Measurements from ENCODE around the gene ITFG1.

ITFG1 gene

DNA sequence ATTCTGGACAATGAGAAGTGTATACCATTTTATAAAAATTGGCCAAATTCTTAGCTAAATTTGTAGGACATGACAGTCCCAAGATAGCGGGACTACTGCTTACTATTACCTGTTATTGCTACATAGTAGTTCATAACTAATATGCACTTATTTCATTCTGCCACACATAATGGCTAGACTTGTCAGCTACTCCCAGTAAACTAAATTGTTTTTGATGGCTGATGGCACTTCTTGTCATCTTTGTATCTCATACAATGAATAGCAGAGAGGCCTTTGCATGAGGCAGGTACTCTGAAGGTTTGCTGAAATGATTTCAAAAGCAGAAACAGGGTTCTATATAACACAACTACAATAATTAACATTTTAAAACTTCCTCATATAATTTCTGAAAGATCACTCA is 44.0 kb downstream of the ITFG1 start:
- H3K4me2 ChIP-seq (ENCODE audit: low read length): no peak overlapping the region
- H3K27me3 ChIP-seq (ENCODE audit: control insufficient read depth, low read length): no peaks in the 10 kb centered on the region
- H3K4me3 ChIP-seq (ENCODE audit: low read length): no peak overlapping the region
- H3K9me2 ChIP-seq (replicated peaks; ENCODE audit: control insufficient read depth, low read length): no peaks in the 10 kb centered on the region
- H3F3A ChIP-seq (ENCODE audit: control insufficient read depth, insufficient read depth): no peaks in the 10 kb centered on the region
- TF ChIP-seq CTCF (IDR thresholded peaks at IDR 0.05; ENCODE audit: low read depth, low read length, poor library complexity, severe bottlenecking) (no peak), EZH2phosphoT487 (IDR thresholded peaks at IDR 0.05; ENCODE audit: borderline replicate concordance, low read length) (no peak)
- H3K79me2 ChIP-seq (ENCODE audit: control insufficient read depth, low read length): no peaks in the 10 kb centered on the region
- H3K9me3 ChIP-seq (ENCODE audit: control insufficient read depth, insufficient read depth, low read length): no peaks in the 10 kb centered on the region
- no peak overlapping the region for H3K27ac ChIP-seq (ENCODE audit: low read depth, low read length)
- H4K20me1 ChIP-seq (ENCODE audit: control insufficient read depth, insufficient read depth, low read depth, low read length): no peaks in the 10 kb centered on the region
- H3K36me3 ChIP-seq (ENCODE audit: control insufficient read depth, low read length): peaks cover 4% of the 10 kb centered on the region; the same call in 1 of the 2 replicates
- no peaks in the 10 kb centered on the region for H3K4me1 ChIP-seq (ENCODE audit: control insufficient read depth, low read length)

GRCh38 chr16:47413041-47413440 is 47.8 kb downstream of the ITFG1 start:
- H3K4me1 ChIP-seq (ENCODE audit: control insufficient read depth, low read length): no peaks in the 10 kb centered on the region
- no peaks in the 10 kb centered on the region for H3K36me3 ChIP-seq (ENCODE audit: control insufficient read depth, low read length)
- H3K9me3 ChIP-seq (ENCODE audit: control insufficient read depth, insufficient read depth, low read length): no peaks in the 10 kb centered on the region
- no peak overlapping the region for H3K4me3 ChIP-seq (ENCODE audit: low read length)
- no peaks in the 10 kb centered on the region for H3F3A ChIP-seq (ENCODE audit: control insufficient read depth, insufficient read depth)
- H4K20me1 ChIP-seq (ENCODE audit: control insufficient read depth, insufficient read depth, low read depth, low read length): no peaks in the 10 kb centered on the region
- TF ChIP-seq CTCF (IDR thresholded peaks at IDR 0.05; ENCODE audit: low read depth, low read length, poor library complexity, severe bottlenecking): no peak
- no peak for TF ChIP-seq EZH2phosphoT487 (IDR thresholded peaks at IDR 0.05; ENCODE audit: borderline replicate concordance, low read length)
- H3K27ac ChIP-seq (ENCODE audit: low read depth, low read length): no peak overlapping the region
- no peak overlapping the region for H3K4me2 ChIP-seq (ENCODE audit: low read length)
- H3K27me3 ChIP-seq (ENCODE audit: control insufficient read depth, low read length): no peaks in the 10 kb centered on the region
- no peaks in the 10 kb centered on the region for H3K9me2 ChIP-seq (replicated peaks; ENCODE audit: control insufficient read depth, low read length)
- no peaks in the 10 kb centered on the region for H3K79me2 ChIP-seq (ENCODE audit: control insufficient read depth, low read length)

DNA sequence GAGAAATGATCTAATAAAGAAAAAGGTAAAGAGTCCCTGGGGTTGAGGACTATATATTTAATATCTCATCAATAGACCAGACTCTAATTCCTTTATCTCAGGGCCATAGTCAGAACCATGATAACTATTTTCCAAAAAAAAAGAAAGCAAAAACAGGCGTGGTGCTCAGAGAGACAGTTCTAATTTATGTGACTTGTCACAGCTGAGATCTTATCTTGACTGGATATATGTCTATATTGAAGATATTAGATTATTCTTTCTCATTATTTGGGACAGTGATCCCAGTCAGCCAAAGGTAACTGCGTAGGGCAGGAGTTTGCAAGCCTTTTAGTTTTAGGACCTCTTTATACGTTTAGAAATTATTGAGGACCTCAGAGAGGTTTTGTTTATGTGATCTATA is 52.4 kb downstream of the ITFG1 start:
- Histone ChIP-seq H3K4me2 (ENCODE audit: low read length) (no peak overlapping the region), H3K9me2 (replicated peaks; ENCODE audit: control insufficient read depth, low read length) (no peaks in the 10 kb centered on the region), H3K27ac (ENCODE audit: low read depth, low read length) (no peak overlapping the region), H3F3A (ENCODE audit: control insufficient read depth, insufficient read depth) (no peaks in the 10 kb centered on the region), H4K20me1 (ENCODE audit: control insufficient read depth, insufficient read depth, low read depth, low read length) (no peaks in the 10 kb centered on the region), H3K4me1 (ENCODE audit: control insufficient read depth, low read length) (no peaks in the 10 kb centered on the region), H3K9me3 (ENCODE audit: control insufficient read depth, insufficient read depth, low read length) (no peaks in the 10 kb centered on the region), H3K27me3 (ENCODE audit: control insufficient read depth, low read length) (no peaks in the 10 kb centered on the region), H3K36me3 (ENCODE audit: control insufficient read depth, low read length) (no peaks in the 10 kb centered on the region), H3K4me3 (ENCODE audit: low read length) (no peak overlapping the region), H3K79me2 (ENCODE audit: control insufficient read depth, low read length) (no peaks in the 10 kb centered on the region)
- no peak for TF ChIP-seq CTCF (IDR thresholded peaks at IDR 0.05; ENCODE audit: low read depth, low read length, poor library complexity, severe bottlenecking)
- no peak for TF ChIP-seq EZH2phosphoT487 (IDR thresholded peaks at IDR 0.05; ENCODE audit: borderline replicate concordance, low read length)
